ENCODE data around the gene EBF3. TPM values are rescaled to one million over a fixed set of nuclear protein-coding genes. Genes with fewer than 3 reads are reported as not detected.

The EBF3 gene
- total RNA-seq, 1 experiment from 2014 or later: 56.2 TPM

GRCh38 chr10:129909531-129910256 lies 54.4 kb downstream of the EBF3 start:
- H3K27ac ChIP-seq (ENCODE audit: low read depth, low read length, poor library complexity, severe bottlenecking): no peak overlapping the region
- H3K27me3 ChIP-seq (replicated peaks; ENCODE audit: insufficient read depth, low read depth, low read length, poor library complexity): no peaks in the 10 kb centered on the region
- H3K36me3 ChIP-seq (ENCODE audit: insufficient read depth, low read length, poor library complexity, severe bottlenecking): no peaks in the 10 kb centered on the region
- DNase-seq (ENCODE audit: low spot score): no peak
- BruUV-seq (replicated peaks): no TSS peak
- H3K4me3 ChIP-seq (ENCODE audit: low read depth, low read length, poor library complexity, severe bottlenecking): no peak overlapping the region
- CTCF ChIA-PET: no interaction called here
- peaks cover 25% of the 10 kb centered on the region for H3K4me1 ChIP-seq (ENCODE audit: insufficient read depth, low read length, poor library complexity, severe bottlenecking)
- POLR2A ChIA-PET (ENCODE audit: low non-redundant PET): no interaction called here
- intact Hi-C loops (cut with micrococcal nuclease; ENCODE audit: unreplicated experiment): no loop called here
- H3K9me3 ChIP-seq (ENCODE audit: low read depth, low read length, poor library complexity, severe bottlenecking): no peaks in the 10 kb centered on the region
- TF ChIP-seq EZH2 (IDR thresholded peaks at IDR 0.05; ENCODE audit: borderline replicate concordance, low read depth, low read length, poor library complexity, severe bottlenecking) (no peak), CTCF (conservative IDR thresholded peaks at IDR 0.05; ENCODE audit: low read depth, low read length) (no peak)

GRCh38 chr10:129909080-129909479 lies 55.0 kb downstream of the EBF3 start:
- H3K27ac ChIP-seq (ENCODE audit: low read depth, low read length, poor library complexity, severe bottlenecking): no peak overlapping the region
- no peaks in the 10 kb centered on the region for H3K9me3 ChIP-seq (ENCODE audit: low read depth, low read length, poor library complexity, severe bottlenecking)
- no peaks in the 10 kb centered on the region for H3K27me3 ChIP-seq (replicated peaks; ENCODE audit: insufficient read depth, low read depth, low read length, poor library complexity)
- no peak for DNase-seq (ENCODE audit: low spot score)
- no TSS peak for BruUV-seq (replicated peaks)
- peaks cover 4% of the 10 kb centered on the region for H3K36me3 ChIP-seq (ENCODE audit: insufficient read depth, low read length, poor library complexity, severe bottlenecking)
- no peak overlapping the region for H3K4me3 ChIP-seq (ENCODE audit: low read depth, low read length, poor library complexity, severe bottlenecking)
- ChIA-PET POLR2A (ENCODE audit: low non-redundant PET) (no interaction called here), CTCF (no interaction called here)
- H3K4me1 ChIP-seq (ENCODE audit: insufficient read depth, low read length, poor library complexity, severe bottlenecking): peaks cover 25% of the 10 kb centered on the region
- TF ChIP-seq EZH2 (IDR thresholded peaks at IDR 0.05; ENCODE audit: borderline replicate concordance, low read depth, low read length, poor library complexity, severe bottlenecking) (no peak), CTCF (conservative IDR thresholded peaks at IDR 0.05; ENCODE audit: low read depth, low read length) (no peak)
- intact Hi-C loops (cut with micrococcal nuclease; ENCODE audit: unreplicated experiment): no loop called here

- DNase-seq (ENCODE audit: low spot score): no peak
- Histone ChIP-seq H3K4me3 (ENCODE audit: low read depth, low read length, poor library complexity, severe bottlenecking) (no peak overlapping the region), H3K4me1 (ENCODE audit: insufficient read depth, low read length, poor library complexity, severe bottlenecking) (peaks cover 18% of the 10 kb centered on the region), H3K9me3 (ENCODE audit: low read depth, low read length, poor library complexity, severe bottlenecking) (no peaks in the 10 kb centered on the region), H3K27me3 (replicated peaks; ENCODE audit: insufficient read depth, low read depth, low read length, poor library complexity) (no peaks in the 10 kb centered on the region), H3K27ac (ENCODE audit: low read depth, low read length, poor library complexity, severe bottlenecking) (no peak overlapping the region), H3K36me3 (ENCODE audit: insufficient read depth, low read length, poor library complexity, severe bottlenecking) (peaks cover 8% of the 10 kb centered on the region)
- ChIA-PET CTCF (no interaction called here), POLR2A (ENCODE audit: low non-redundant PET) (no interaction called here)
- intact Hi-C loops (cut with micrococcal nuclease; ENCODE audit: unreplicated experiment): no loop called here
- TF ChIP-seq CTCF (conservative IDR thresholded peaks at IDR 0.05; ENCODE audit: low read depth, low read length) (no peak), EZH2 (IDR thresholded peaks at IDR 0.05; ENCODE audit: borderline replicate concordance, low read depth, low read length, poor library complexity, severe bottlenecking) (no peak)
- no TSS peak for BruUV-seq (replicated peaks)
These were observed 55.7 kb downstream of the EBF3 start for GRCh38 chr10:129908406-129908805.

Data from A673 (cell line).